ENCODE results near the gene FAS.
A peak's percentile ranks its signal among the peaks of the same experiment; 100 is the strongest.

The FAS gene

DNA sequence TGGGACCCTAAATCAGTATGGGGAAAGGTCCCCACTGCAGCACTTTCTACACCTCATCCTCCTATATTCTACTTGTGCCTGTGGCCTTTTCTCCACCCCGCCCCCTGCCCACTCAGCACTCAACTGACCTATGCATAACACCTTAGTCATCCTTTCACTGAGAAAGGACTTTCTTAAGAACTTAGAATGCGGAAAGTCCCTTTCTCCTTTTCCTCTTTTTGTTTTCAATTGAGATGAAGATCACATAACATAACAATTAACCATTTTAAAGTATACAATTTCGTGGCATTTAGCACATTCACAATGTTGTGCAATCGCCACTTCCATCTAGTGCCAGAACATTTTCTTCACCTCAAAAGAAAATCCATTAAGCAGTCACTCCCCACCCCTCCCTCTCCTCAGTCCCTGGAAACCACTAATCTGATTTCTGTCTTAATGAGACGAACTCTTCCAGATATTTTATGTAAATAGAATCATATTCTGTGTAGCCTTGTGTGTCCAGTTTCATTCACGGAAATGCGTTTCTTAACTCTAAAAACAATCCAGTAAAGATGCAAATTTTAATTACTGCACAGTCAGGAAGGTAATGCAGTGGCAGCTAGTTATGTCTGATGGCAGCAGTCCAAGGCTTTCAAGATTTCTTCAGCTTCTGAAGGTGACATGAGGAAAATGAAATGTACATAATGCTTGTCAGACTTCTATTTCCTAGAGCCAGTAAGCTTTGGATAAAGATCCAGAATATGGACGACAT, 41.7 kb downstream of the FAS start:
- no peaks in the 10 kb centered on the region for H3K36me3 Mint-ChIP-seq
- H3K9me3 Mint-ChIP-seq: no peaks in the 10 kb centered on the region
- H3K27ac Mint-ChIP-seq: peak overlapping the region; percentile 57
- H3K4me3 Mint-ChIP-seq: peak overlapping the region; percentile 34
- H3K27me3 Mint-ChIP-seq: no peaks in the 10 kb centered on the region
- H3K4me1 Mint-ChIP-seq: peaks cover 22% of the 10 kb centered on the region

DNA sequence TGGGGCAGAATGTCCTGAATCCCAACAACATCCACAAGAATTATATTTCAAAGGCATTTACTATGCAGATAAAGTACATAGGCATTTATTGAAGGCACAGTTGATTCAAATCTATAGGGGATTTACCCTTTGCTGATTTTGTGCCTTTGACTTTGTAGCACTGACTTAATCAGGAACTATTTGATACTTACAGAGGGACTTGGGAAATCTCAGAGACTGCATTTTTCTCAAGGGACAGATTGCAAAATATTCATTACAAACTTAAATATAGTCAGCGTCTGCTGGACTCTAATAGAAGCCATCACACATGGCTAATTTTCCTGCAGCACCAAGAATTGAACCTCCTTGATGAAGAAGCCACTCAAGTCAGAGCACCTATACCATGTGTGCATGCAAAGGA, 44.9 kb downstream of the FAS start:
- Mint-ChIP-seq H3K4me3 (no peak overlapping the region), H3K4me1 (peaks cover 17% of the 10 kb centered on the region), H3K9me3 (no peaks in the 10 kb centered on the region), H3K36me3 (no peaks in the 10 kb centered on the region), H3K27ac (no peak overlapping the region), H3K27me3 (no peaks in the 10 kb centered on the region)

DNA sequence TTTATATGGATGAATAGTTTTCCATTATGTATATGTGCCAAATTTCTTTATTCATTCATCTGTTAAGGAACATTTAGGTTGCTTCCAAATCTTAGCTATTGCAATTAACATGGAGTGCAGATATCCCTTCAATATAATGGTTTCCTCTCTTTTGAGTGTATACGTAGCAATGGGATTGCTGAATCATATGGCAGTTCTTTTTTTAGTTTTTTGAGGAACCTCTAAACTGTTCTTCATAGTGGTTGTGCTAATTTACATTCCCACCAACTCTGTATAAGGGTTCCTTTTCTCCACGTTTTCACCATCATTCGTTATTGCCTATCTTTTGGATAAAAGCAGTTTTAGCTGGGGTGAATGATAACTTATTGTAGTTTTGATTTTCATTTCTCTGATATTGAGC, 46.5 kb downstream of the FAS start:
- Mint-ChIP-seq H3K4me3 (no peak overlapping the region), H3K4me1 (peaks cover 7% of the 10 kb centered on the region), H3K36me3 (no peaks in the 10 kb centered on the region), H3K27me3 (no peaks in the 10 kb centered on the region), H3K9me3 (no peaks in the 10 kb centered on the region), H3K27ac (no peak overlapping the region)

- H3K4me1 Mint-ChIP-seq: no peaks in the 10 kb centered on the region
- no peaks in the 10 kb centered on the region for H3K27me3 Mint-ChIP-seq
- H3K36me3 Mint-ChIP-seq: no peaks in the 10 kb centered on the region
- no peaks in the 10 kb centered on the region for H3K9me3 Mint-ChIP-seq
- no peak overlapping the region for H3K27ac Mint-ChIP-seq
- no peak overlapping the region for H3K4me3 Mint-ChIP-seq
Measured at GRCh38 chr10:89042562-89042961, 52.0 kb downstream of the FAS start.

- Mint-ChIP-seq H3K36me3 (no peaks in the 10 kb centered on the region), H3K27me3 (peaks cover 2% of the 10 kb centered on the region), H3K27ac (no peak overlapping the region), H3K4me1 (no peaks in the 10 kb centered on the region), H3K9me3 (no peaks in the 10 kb centered on the region), H3K4me3 (no peak overlapping the region)
Measured at GRCh38 chr10:89043052-89043451, 52.5 kb downstream of the FAS start.

GRCh38 chr10:89047397-89047796, 56.8 kb downstream of the FAS start:
- Mint-ChIP-seq H3K27ac (no peak overlapping the region), H3K4me1 (no peaks in the 10 kb centered on the region), H3K4me3 (no peak overlapping the region), H3K27me3 (peaks cover 3% of the 10 kb centered on the region), H3K9me3 (no peaks in the 10 kb centered on the region), H3K36me3 (no peaks in the 10 kb centered on the region)

DNA sequence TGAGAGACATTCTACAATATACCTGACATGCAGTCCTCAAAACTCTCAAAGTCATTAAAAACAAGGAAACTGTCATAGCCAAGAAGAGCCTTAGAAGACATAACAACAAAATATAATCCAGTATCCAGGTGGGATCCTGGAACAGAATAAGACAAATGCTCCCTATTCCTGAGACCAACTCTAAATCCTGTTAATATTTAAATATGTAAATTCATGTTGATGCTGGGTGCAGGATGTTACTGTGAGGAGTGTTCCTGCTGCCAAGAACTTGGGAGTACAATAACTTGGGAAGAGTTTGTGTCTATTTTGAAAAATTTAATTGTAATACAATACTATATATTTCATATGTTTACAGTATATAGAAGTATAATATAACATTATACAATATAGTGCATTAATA, 61.0 kb downstream of the FAS start:
- no peaks in the 10 kb centered on the region for H3K4me1 Mint-ChIP-seq
- H3K27me3 Mint-ChIP-seq: peaks cover 3% of the 10 kb centered on the region
- no peaks in the 10 kb centered on the region for H3K36me3 Mint-ChIP-seq
- H3K4me3 Mint-ChIP-seq: no peak overlapping the region
- H3K9me3 Mint-ChIP-seq: no peaks in the 10 kb centered on the region
- no peak overlapping the region for H3K27ac Mint-ChIP-seq

- H3K27me3 Mint-ChIP-seq: no peaks in the 10 kb centered on the region
- H3K9me3 Mint-ChIP-seq: no peaks in the 10 kb centered on the region
- no peak overlapping the region for H3K4me3 Mint-ChIP-seq
- H3K36me3 Mint-ChIP-seq: no peaks in the 10 kb centered on the region
- no peak overlapping the region for H3K27ac Mint-ChIP-seq
- H3K4me1 Mint-ChIP-seq: no peaks in the 10 kb centered on the region
Measured at GRCh38 chr10:89053555-89053954, 63.0 kb downstream of the FAS start.

DNA sequence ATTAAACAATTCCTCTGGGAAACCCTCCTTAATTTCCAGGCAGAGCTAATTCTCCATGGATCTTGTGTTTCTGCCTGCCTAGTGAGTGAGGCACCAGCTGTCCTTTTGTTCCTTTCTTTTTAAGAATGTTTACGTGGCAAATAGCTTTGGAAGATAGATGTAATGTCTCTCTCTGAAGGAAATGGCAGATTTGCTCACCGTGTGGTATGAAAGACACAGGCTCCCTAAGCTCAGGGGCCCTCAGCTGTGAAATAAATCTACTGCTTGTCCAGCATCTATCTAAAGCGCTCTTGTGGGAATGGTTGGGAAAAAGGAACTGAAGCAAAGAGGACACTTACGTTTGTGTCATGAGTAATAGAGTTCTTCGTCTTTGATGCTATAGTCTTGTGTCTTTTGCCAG, 64.6 kb downstream of the FAS start:
- H3K27ac Mint-ChIP-seq: no peak overlapping the region
- no peaks in the 10 kb centered on the region for H3K36me3 Mint-ChIP-seq
- no peaks in the 10 kb centered on the region for H3K27me3 Mint-ChIP-seq
- H3K4me1 Mint-ChIP-seq: no peaks in the 10 kb centered on the region
- no peaks in the 10 kb centered on the region for H3K9me3 Mint-ChIP-seq
- H3K4me3 Mint-ChIP-seq: no peak overlapping the region

- Mint-ChIP-seq H3K27ac (no peak overlapping the region), H3K9me3 (no peaks in the 10 kb centered on the region), H3K4me1 (no peaks in the 10 kb centered on the region)
Measured at GRCh38 chr10:89062861-89063260, 72.3 kb downstream of the FAS start.

DNA sequence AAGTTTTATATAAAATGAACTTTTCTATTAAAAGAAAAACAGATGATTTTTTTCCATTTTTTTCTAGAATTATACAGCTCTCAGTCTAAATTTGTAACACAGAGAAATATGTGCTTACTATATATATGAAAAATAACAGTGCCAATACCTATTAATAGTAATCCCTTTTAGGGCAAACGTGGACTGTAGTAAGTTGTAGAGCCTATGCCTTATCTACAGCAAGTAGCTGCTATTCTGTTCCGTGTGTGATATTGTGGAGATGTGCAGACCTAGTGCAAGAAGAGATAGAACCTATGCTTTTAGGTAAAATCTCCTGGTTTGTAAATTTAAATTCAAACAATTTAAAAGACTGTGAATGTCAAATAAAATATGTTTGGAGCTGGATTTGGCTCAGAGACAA, 72.9 kb downstream of the FAS start:
- H3K9me3 Mint-ChIP-seq: no peaks in the 10 kb centered on the region
- H3K4me3 Mint-ChIP-seq: no peak overlapping the region
- H3K36me3 Mint-ChIP-seq: no peaks in the 10 kb centered on the region
- H3K27ac Mint-ChIP-seq: no peak overlapping the region
- no peaks in the 10 kb centered on the region for H3K4me1 Mint-ChIP-seq
- peaks cover 8% of the 10 kb centered on the region for H3K27me3 Mint-ChIP-seq

More at GRCh38 chr10:89062861-89063260, 72.3 kb downstream of the FAS start:
- no peak overlapping the region for H3K4me3 Mint-ChIP-seq
- H3K27me3 Mint-ChIP-seq: peaks cover 8% of the 10 kb centered on the region
- H3K36me3 Mint-ChIP-seq: no peaks in the 10 kb centered on the region

- H3K27ac Mint-ChIP-seq: no peak overlapping the region
- H3K27me3 Mint-ChIP-seq: peaks cover 8% of the 10 kb centered on the region
- no peaks in the 10 kb centered on the region for H3K36me3 Mint-ChIP-seq
- no peak overlapping the region for H3K4me3 Mint-ChIP-seq
- no peaks in the 10 kb centered on the region for H3K4me1 Mint-ChIP-seq
- H3K9me3 Mint-ChIP-seq: no peaks in the 10 kb centered on the region
Measured at GRCh38 chr10:89064748-89065147, 74.2 kb downstream of the FAS start.

Data from activated naive CD4-positive, alpha-beta T cell treated with anti-CD3 and anti-CD28 coated beads, Interleukin-2, amount 50 U/mL, for 24 hours (primary cell).